ENCODE data around the gene TSLP. TPM values are rescaled to one million over a fixed set of nuclear protein-coding genes. Genes with fewer than 3 reads are reported as not detected.

Gene TSLP
- total RNA-seq, 1 donor from 2014 or later: not detected

DNA sequence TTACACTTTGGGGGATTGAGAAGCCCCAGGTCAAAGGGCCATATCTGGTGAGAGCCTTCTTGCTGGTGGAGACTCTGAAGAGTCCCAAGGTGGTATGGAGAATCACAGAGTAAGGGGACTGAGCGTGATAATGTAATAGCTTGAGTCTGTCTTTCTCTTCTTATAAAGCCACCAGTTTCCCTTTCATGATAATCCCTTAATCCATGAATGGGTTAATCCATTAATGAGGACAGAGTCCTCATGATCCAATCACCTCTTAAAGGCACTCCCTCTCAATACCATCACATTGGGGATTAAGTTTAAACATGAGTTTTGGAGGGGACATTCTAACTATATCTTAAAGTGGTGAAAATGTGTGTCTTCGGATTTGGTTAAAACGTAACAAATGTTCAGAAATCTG, 42.2 kb downstream of the TSLP start:
- no peak overlapping the region for H3K27ac Mint-ChIP-seq (ENCODE audit: unreplicated experiment)
- H3K27me3 Mint-ChIP-seq (ENCODE audit: unreplicated experiment): no peaks in the 10 kb centered on the region
- peaks cover 4% of the 10 kb centered on the region for H3K4me1 Mint-ChIP-seq (ENCODE audit: low read depth, unreplicated experiment)
- DNase-seq: no peak
- TF ChIP-seq, protein P1, sequence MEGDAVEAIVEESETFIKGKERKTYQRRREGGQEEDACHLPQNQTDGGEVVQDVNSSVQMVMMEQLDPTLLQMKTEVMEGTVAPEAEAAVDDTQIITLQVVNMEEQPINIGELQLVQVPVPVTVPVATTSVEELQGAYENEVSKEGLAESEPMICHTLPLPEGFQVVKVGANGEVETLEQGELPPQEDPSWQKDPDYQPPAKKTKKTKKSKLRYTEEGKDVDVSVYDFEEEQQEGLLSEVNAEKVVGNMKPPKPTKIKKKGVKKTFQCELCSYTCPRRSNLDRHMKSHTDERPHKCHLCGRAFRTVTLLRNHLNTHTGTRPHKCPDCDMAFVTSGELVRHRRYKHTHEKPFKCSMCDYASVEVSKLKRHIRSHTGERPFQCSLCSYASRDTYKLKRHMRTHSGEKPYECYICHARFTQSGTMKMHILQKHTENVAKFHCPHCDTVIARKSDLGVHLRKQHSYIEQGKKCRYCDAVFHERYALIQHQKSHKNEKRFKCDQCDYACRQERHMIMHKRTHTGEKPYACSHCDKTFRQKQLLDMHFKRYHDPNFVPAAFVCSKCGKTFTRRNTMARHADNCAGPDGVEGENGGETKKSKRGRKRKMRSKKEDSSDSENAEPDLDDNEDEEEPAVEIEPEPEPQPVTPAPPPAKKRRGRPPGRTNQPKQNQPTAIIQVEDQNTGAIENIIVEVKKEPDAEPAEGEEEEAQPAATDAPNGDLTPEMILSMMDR (IDR thresholded peaks at IDR 0.05; ENCODE audit: partially characterized antibody, unreplicated experiment): no peak
- H3K36me3 Mint-ChIP-seq (ENCODE audit: unreplicated experiment): no peaks in the 10 kb centered on the region
- H3K9me3 Mint-ChIP-seq (ENCODE audit: unreplicated experiment): no peaks in the 10 kb centered on the region
- no peak overlapping the region for H3K4me3 Mint-ChIP-seq (ENCODE audit: unreplicated experiment)

DNA sequence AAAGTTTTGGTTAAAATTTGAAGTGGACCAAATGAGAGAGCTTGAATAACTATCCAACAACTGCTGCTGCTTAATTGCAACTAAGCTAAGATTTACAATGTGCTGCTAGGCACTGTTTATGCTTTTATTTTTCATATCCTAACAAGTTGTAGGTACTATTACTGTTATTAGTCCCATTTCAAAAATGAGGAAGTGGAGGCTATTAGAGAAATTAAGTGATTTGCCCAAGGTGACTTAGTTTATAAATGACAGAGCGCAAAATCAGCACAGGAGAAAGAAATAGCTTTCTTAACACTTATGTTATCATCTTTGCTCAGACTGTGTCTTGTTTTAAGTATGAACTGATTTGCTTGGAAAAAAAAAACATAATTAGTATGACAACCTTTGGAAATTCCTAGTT, 43.7 kb downstream of the TSLP start:
- no peak for DNase-seq
- Mint-ChIP-seq H3K36me3 (ENCODE audit: unreplicated experiment) (no peaks in the 10 kb centered on the region), H3K27ac (ENCODE audit: unreplicated experiment) (no peak overlapping the region), H3K9me3 (ENCODE audit: unreplicated experiment) (no peaks in the 10 kb centered on the region), H3K4me1 (ENCODE audit: low read depth, unreplicated experiment) (peaks cover 4% of the 10 kb centered on the region), H3K27me3 (ENCODE audit: unreplicated experiment) (no peaks in the 10 kb centered on the region), H3K4me3 (ENCODE audit: unreplicated experiment) (no peak overlapping the region)
- TF ChIP-seq, protein P1 (IDR thresholded peaks at IDR 0.05; ENCODE audit: partially characterized antibody, unreplicated experiment): no peak

DNA sequence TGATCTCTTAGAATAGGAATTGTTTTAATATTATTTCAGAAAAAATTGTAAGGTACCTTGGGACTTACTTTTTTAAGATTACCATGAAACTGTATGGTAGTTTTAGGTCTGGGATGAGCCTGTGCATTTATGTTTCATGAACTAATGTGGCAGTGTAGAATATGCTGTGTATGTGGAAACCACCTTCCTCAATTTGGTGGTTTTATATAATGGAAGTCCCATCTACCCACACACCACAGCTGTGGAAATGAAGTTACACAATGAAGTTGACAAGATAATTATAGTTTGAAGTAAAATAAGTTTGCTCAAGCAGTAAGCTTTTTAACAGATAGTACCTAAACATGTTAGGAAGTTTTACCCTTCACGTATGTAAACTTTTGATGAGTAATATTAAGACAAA, 45.0 kb downstream of the TSLP start:
- TF ChIP-seq, protein P1 (IDR thresholded peaks at IDR 0.05; ENCODE audit: partially characterized antibody, unreplicated experiment): no peak
- no peak overlapping the region for H3K4me3 Mint-ChIP-seq (ENCODE audit: unreplicated experiment)
- no peaks in the 10 kb centered on the region for H3K36me3 Mint-ChIP-seq (ENCODE audit: unreplicated experiment)
- H3K4me1 Mint-ChIP-seq (ENCODE audit: low read depth, unreplicated experiment): peaks cover 4% of the 10 kb centered on the region
- no peak for DNase-seq
- H3K27me3 Mint-ChIP-seq (ENCODE audit: unreplicated experiment): no peaks in the 10 kb centered on the region
- no peak overlapping the region for H3K27ac Mint-ChIP-seq (ENCODE audit: unreplicated experiment)
- H3K9me3 Mint-ChIP-seq (ENCODE audit: unreplicated experiment): no peaks in the 10 kb centered on the region

DNA sequence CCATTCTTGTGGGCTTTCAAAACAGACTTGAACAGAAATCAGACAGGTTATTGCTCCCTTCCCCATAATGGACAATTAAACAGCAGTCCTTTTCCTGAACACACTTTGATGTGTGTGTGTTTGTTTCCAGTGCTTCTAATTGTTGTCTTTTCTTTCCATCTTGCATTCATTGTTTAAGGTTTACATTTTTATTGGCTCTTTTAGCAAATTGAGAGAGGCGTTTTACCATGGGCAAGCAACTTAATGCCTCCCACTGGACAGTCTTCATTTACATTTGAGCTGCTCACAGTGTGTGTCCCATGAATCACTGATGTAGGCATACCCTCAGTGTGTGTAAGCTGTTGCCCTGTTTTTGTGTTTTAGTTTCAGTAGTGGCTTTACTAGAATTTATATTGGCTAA, 45.6 kb downstream of the TSLP start:
- no peak overlapping the region for H3K4me3 Mint-ChIP-seq (ENCODE audit: unreplicated experiment)
- TF ChIP-seq, protein P1 (IDR thresholded peaks at IDR 0.05; ENCODE audit: partially characterized antibody, unreplicated experiment): no peak
- no peak for DNase-seq
- peaks cover 4% of the 10 kb centered on the region for H3K4me1 Mint-ChIP-seq (ENCODE audit: low read depth, unreplicated experiment)
- no peak overlapping the region for H3K27ac Mint-ChIP-seq (ENCODE audit: unreplicated experiment)
- no peaks in the 10 kb centered on the region for H3K9me3 Mint-ChIP-seq (ENCODE audit: unreplicated experiment)
- H3K36me3 Mint-ChIP-seq (ENCODE audit: unreplicated experiment): no peaks in the 10 kb centered on the region
- H3K27me3 Mint-ChIP-seq (ENCODE audit: unreplicated experiment): no peaks in the 10 kb centered on the region

DNA sequence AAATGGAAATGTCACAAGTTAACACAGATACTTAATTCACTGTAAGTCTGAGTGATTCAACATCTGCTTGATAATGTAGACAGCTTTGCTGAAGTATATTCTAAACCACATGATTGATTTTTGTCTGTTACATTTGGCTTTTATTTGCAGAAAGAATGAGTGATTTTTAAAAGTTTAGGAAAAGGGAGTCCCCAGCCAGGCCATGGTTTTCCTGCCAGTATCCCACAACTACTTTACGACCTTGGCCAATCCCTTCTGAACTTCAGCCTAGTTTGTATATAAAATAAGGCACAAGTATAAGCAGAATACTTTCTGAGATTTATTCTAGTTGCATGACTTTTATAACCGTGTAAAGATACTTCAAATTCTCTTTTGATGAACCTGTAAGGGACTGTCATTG, 47.7 kb downstream of the TSLP start:
- no peaks in the 10 kb centered on the region for H3K36me3 Mint-ChIP-seq (ENCODE audit: unreplicated experiment)
- H3K4me3 Mint-ChIP-seq (ENCODE audit: unreplicated experiment): no peak overlapping the region
- H3K27ac Mint-ChIP-seq (ENCODE audit: unreplicated experiment): no peak overlapping the region
- TF ChIP-seq, protein P1 (IDR thresholded peaks at IDR 0.05; ENCODE audit: partially characterized antibody, unreplicated experiment): no peak
- H3K4me1 Mint-ChIP-seq (ENCODE audit: low read depth, unreplicated experiment): peaks cover 4% of the 10 kb centered on the region
- no peak for DNase-seq
- H3K9me3 Mint-ChIP-seq (ENCODE audit: unreplicated experiment): no peaks in the 10 kb centered on the region
- H3K27me3 Mint-ChIP-seq (ENCODE audit: unreplicated experiment): no peaks in the 10 kb centered on the region

Data from glutamatergic neuron (in vitro differentiated cells).